Naive thymus-derived CD4-positive, alpha-beta T cell (primary cell): ENCODE measurements around the gene COL7A1. TPM values are rescaled to one million over a fixed set of nuclear protein-coding genes. Genes with fewer than 3 reads are reported as not detected.

Experiments
- ATAC-seq: fragments of 150-1000 bp; cut with Tn5 transposase; 2 replicates; pipeline ENCODE4 v1.10.0; 2021; ENCODE audit warnings: mild to moderate bottlenecking, moderate library complexity
- CTCF ChIA-PET: fragments of 350-600 bp; sonication (Branson Sonifier 250); formaldehyde crosslinking; loops from one replicate; lab custom pipeline; 2021; ENCODE audit warnings: antibody characterized with exemption; lab: Charles Lee
- POLR2A ChIA-PET: fragments of 350-600 bp; sonication (Branson Sonifier 250); formaldehyde crosslinking; loops from one replicate; lab custom pipeline; 2021; ENCODE audit warnings: antibody characterized with exemption, inconsistent platforms; lab: Charles Lee
- DNase-seq, 9 donors: peaks; one replicate each; pipeline versions ENCODE4 v3.0.0 to v3.0.0-alpha.2; 2020 to 2022; ENCODE audit warnings: mixed read lengths in 1 of 9
- H3K27ac ChIP-seq: one replicate; pipeline ENCODE4 v1.7.0; 2013; ENCODE audit warnings: mild to moderate bottlenecking, low read depth, low read length, moderate library complexity
- H3K27me3 ChIP-seq, 2 donors: one replicate each; pipeline ENCODE4 v1.7.0; 2013; ENCODE audit warnings: low read length in 2 of 2, mild to moderate bottlenecking in 2 of 2, moderate library complexity in 2 of 2; ENCODE audit not compliant: control insufficient read depth in 2 of 2, insufficient read depth in 2 of 2
- H3K36me3 ChIP-seq, 3 experiments: 1 replicate in 2 of 3; 2 replicates in 1 of 3; pipeline ENCODE4 v1.7.0; 2013; ENCODE audit warnings: low read length in 3 of 3, mild to moderate bottlenecking in 3 of 3, moderate library complexity in 1 of 3; ENCODE audit not compliant: insufficient read depth in 3 of 3, control insufficient read depth in 2 of 3
- H3K4me1 ChIP-seq, 2 donors: one replicate each; pipeline ENCODE4 v1.7.0; 2013; ENCODE audit warnings: low read length in 2 of 2, mild to moderate bottlenecking in 2 of 2, moderate library complexity in 1 of 2; ENCODE audit not compliant: control insufficient read depth in 2 of 2, insufficient read depth in 2 of 2
- H3K4me3 ChIP-seq: 2 replicates; pipeline ENCODE4 v1.7.0; 2013; ENCODE audit warnings: mild to moderate bottlenecking, low read length
- H3K9me3 ChIP-seq, 3 experiments: 1 replicate in 2 of 3; 2 replicates in 1 of 3; pipeline ENCODE4 v1.7.0; 2013; ENCODE audit warnings: low read length in 3 of 3; ENCODE audit not compliant: control insufficient read depth in 2 of 3
- H3K27ac Mint-ChIP-seq, 9 donors: one replicate each; pipeline ENCODE4 v1.8.0; 2020 to 2022; ENCODE audit warnings: mixed read lengths in 9 of 9, mild to moderate bottlenecking in 8 of 9, moderate library complexity in 5 of 9, inconsistent platforms in 2 of 9
- H3K27me3 Mint-ChIP-seq, 5 donors: one replicate each; pipeline ENCODE4 v1.8.0; 2021 to 2022; ENCODE audit warnings: mixed read lengths in 5 of 5, mild to moderate bottlenecking in 1 of 5
- H3K36me3 Mint-ChIP-seq, 5 donors: one replicate each; pipeline ENCODE4 v1.8.0; 2020 to 2022; ENCODE audit warnings: mixed read lengths in 5 of 5, mild to moderate bottlenecking in 3 of 5, inconsistent platforms in 1 of 5
- H3K4me1 Mint-ChIP-seq, 7 donors: one replicate each; pipeline ENCODE4 v1.8.0; 2020 to 2022; ENCODE audit warnings: mixed read lengths in 7 of 7, mild to moderate bottlenecking in 3 of 7, inconsistent platforms in 1 of 7
- H3K4me3 Mint-ChIP-seq, 10 donors: one replicate each; pipeline ENCODE4 v1.8.0; 2020 to 2022; ENCODE audit warnings: mild to moderate bottlenecking in 10 of 10, mixed read lengths in 10 of 10, moderate library complexity in 6 of 10, inconsistent platforms in 2 of 10
- H3K9me3 Mint-ChIP-seq, 11 donors: one replicate each; pipeline ENCODE4 v1.8.0; 2020 to 2022; ENCODE audit warnings: mixed read lengths in 11 of 11, mild to moderate bottlenecking in 4 of 11, inconsistent platforms in 1 of 11, moderate library complexity in 1 of 11
- intact Hi-C, 2 donors: fragments of 100-400 bp; cut with micrococcal nuclease; formaldehyde crosslinking; loops; one replicate each; pipeline ENCODE4 v1.15.1; 2023
- polyA plus RNA-seq, 2 donors: library from polyadenylated mRNA; unstranded; fragments of 300-500 nt; fragmentation: Illumina TruSeq; gene quantifications; one replicate each; pipeline ENCODE4 v1.2.3, GENCODE V29; 2021
- total RNA-seq, 6 experiments: library from RNA in 5 of 6; stranded (reverse) in 5 of 6; gene quantifications; 1 replicate in 5 of 6; 2 replicates in 1 of 6; pipeline ENCODE4 v1.2.3 and lab custom pipeline; 2021 to 2026

The COL7A1 gene
- total and polyA plus RNA-seq, 7 experiments from 2014 or later = 0.71 to 3.4 (median 1.2) TPM; not detected in 2

- H3K36me3 Mint-ChIP-seq = peaks cover 0 to 3% (median 0%) of the 10 kb centered on the region in 5 donors
- H3K4me3 Mint-ChIP-seq = peak overlapping the region in 1 of 10 donors; percentile 31
- no peaks in the 10 kb centered on the region for H3K36me3 ChIP-seq
- intact Hi-C loops = no loop called here
- H3K27me3 ChIP-seq = no peaks in the 10 kb centered on the region
- H3K27ac Mint-ChIP-seq = no peak overlapping the region
- ChIA-PET POLR2A (no interaction called here), CTCF (no interaction called here)
- no peaks in the 10 kb centered on the region for H3K4me1 ChIP-seq
- H3K27ac ChIP-seq = no peak overlapping the region
- ATAC-seq (no peak), DNase-seq (no peak)
- H3K4me3 ChIP-seq = no peak overlapping the region
- peaks cover 15 to 40% (median 27%) of the 10 kb centered on the region in 5 donors for H3K27me3 Mint-ChIP-seq
- peaks cover 0 to 11% (median 0%) of the 10 kb centered on the region in 7 donors for H3K4me1 Mint-ChIP-seq
- peaks cover 0 to 1% (median 0%) of the 10 kb centered on the region in 11 donors for H3K9me3 Mint-ChIP-seq
- H3K9me3 ChIP-seq = no peaks in the 10 kb centered on the region
Observed at GRCh38 chr3:48588230-48588629, 6.9 kb downstream of the COL7A1 start.

DNA sequence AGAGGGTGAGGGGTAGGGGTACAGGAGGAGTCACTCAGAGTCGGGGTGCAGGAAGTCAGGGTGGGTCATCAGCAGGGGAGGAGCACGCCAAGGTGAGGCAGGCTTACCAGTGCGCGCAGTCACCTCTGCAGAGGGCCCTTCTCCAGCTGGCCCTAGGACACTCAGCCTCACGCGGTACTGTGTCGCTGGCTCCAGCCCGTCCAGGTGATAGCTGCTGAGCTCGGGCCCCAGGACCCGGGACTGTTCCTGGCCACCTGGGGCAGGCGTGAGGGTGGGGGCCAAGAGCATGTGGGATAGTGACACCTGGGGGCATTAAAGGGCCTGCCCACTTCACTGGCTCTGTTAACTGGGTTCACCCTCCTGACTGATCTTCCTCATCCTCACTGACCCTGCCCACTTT lies 7.4 kb downstream of the COL7A1 start:
- Mint-ChIP-seq H3K9me3 (peaks cover 0 to 1% (median 0%) of the 10 kb centered on the region in 11 donors), H3K27me3 (peaks cover 15 to 34% (median 23%) of the 10 kb centered on the region in 5 donors), H3K36me3 (peaks cover 0 to 3% (median 0%) of the 10 kb centered on the region in 5 donors), H3K4me3 (peak overlapping the region in 1 of 10 donors; percentile 31), H3K4me1 (peaks cover 0 to 11% (median 0%) of the 10 kb centered on the region in 7 donors), H3K27ac (no peak overlapping the region)
- CTCF ChIA-PET = no interaction called here
- Histone ChIP-seq H3K9me3 (no peaks in the 10 kb centered on the region), H3K27me3 (no peaks in the 10 kb centered on the region), H3K27ac (no peak overlapping the region), H3K4me3 (no peak overlapping the region), H3K36me3 (no peaks in the 10 kb centered on the region), H3K4me1 (no peaks in the 10 kb centered on the region)
- no peak for ATAC-seq
- DNase-seq = no peak
- POLR2A ChIA-PET = no interaction called here
- intact Hi-C loops = no loop called here

- no peak overlapping the region for H3K27ac Mint-ChIP-seq
- intact Hi-C loops = no loop called here
- Histone ChIP-seq H3K27ac (no peak overlapping the region), H3K4me1 (no peaks in the 10 kb centered on the region), H3K27me3 (no peaks in the 10 kb centered on the region), H3K4me3 (no peak overlapping the region), H3K36me3 (no peaks in the 10 kb centered on the region), H3K9me3 (no peaks in the 10 kb centered on the region)
- H3K36me3 Mint-ChIP-seq = no peaks in the 10 kb centered on the region
- H3K4me1 Mint-ChIP-seq = peaks cover 0 to 11% (median 0%) of the 10 kb centered on the region in 7 donors
- ChIA-PET POLR2A (no interaction called here), CTCF (no interaction called here)
- peaks cover 6 to 25% (median 16%) of the 10 kb centered on the region in 5 donors for H3K27me3 Mint-ChIP-seq
- H3K9me3 Mint-ChIP-seq = no peaks in the 10 kb centered on the region
- DNase-seq = no peak
- no peak overlapping the region for H3K4me3 Mint-ChIP-seq
- ATAC-seq = no peak
Observed at GRCh38 chr3:48585411-48585810, 9.7 kb downstream of the COL7A1 start.

- no peak overlapping the region for H3K4me3 ChIP-seq
- no peak overlapping the region for H3K27ac Mint-ChIP-seq
- CTCF ChIA-PET = no interaction called here
Observed at GRCh38 chr3:48584836-48585235, 10.3 kb downstream of the COL7A1 start.

DNA sequence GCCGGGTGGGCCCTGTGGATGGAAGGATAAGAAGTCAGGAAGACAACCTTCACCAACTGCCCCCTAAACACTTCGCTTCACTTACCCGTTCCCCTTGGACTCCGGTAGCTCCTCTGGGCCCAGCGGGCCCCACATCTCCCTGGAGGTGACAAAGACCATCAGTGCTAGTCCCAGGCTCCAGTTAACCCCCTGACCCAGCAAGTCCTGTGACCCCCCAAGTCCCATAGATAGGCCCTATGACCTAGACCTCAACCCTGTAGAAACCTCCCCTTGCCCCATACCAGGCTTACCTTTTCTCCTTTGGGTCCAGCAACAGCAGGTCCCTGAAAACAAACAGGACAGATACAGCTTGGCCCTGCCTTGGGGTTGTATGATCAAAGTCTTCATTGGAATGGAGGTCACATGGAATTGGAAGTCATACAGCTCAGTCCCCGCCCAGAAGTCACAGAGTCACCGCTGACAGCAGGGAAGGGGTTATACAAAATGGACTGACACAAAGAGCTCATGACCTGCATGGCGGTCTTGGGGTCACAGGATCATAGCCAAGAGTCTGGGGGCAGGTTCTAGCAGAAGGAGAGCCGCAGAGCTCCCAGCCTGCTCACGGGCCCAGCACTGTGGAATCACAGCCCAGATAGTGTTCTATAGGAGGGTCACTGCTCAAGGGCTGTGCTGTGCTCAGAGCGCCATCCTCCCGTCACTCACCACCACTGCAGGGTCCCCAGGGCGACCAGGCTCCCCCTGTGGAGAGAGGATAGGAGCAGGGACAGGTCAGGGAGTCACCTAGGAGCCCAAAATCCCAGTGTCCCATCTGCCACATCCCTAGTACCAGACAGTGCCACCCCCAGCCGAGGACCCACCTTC lies 13.3 kb downstream of the COL7A1 start:
- H3K27me3 ChIP-seq = no peaks in the 10 kb centered on the region
- peak overlapping the region in 1 of 10 donors; percentile 8 for H3K4me3 Mint-ChIP-seq
- no peaks in the 10 kb centered on the region for H3K27me3 Mint-ChIP-seq
- no peaks in the 10 kb centered on the region for H3K36me3 ChIP-seq
- H3K4me1 Mint-ChIP-seq = no peaks in the 10 kb centered on the region
- H3K9me3 ChIP-seq = no peaks in the 10 kb centered on the region
- no peak overlapping the region for H3K4me3 ChIP-seq
- POLR2A ChIA-PET = no interaction called here
- H3K27ac ChIP-seq = no peak overlapping the region
- no peak for DNase-seq
- CTCF ChIA-PET = no interaction called here
- no peaks in the 10 kb centered on the region for H3K4me1 ChIP-seq
- no peaks in the 10 kb centered on the region for H3K36me3 Mint-ChIP-seq
- no peak for ATAC-seq
- peaks cover 0 to 1% (median 0%) of the 10 kb centered on the region in 11 donors for H3K9me3 Mint-ChIP-seq
- intact Hi-C loops = no loop called here
- H3K27ac Mint-ChIP-seq = peak overlapping the region in 1 of 9 donors; percentile 41

More at GRCh38 chr3:48584836-48585235, 10.3 kb downstream of the COL7A1 start:
- POLR2A ChIA-PET = no interaction called here
- intact Hi-C loops = no loop called here
- Histone ChIP-seq H3K4me1 (no peaks in the 10 kb centered on the region), H3K27ac (no peak overlapping the region), H3K36me3 (no peaks in the 10 kb centered on the region), H3K9me3 (no peaks in the 10 kb centered on the region), H3K27me3 (no peaks in the 10 kb centered on the region)
- DNase-seq = no peak
- no peak for ATAC-seq
- Mint-ChIP-seq H3K4me1 (peaks cover 0 to 9% (median 0%) of the 10 kb centered on the region in 7 donors), H3K4me3 (no peak overlapping the region), H3K27me3 (peaks cover 6 to 23% (median 14%) of the 10 kb centered on the region in 5 donors), H3K9me3 (peaks cover 0 to 1% (median 0%) of the 10 kb centered on the region in 11 donors), H3K36me3 (no peaks in the 10 kb centered on the region)

DNA sequence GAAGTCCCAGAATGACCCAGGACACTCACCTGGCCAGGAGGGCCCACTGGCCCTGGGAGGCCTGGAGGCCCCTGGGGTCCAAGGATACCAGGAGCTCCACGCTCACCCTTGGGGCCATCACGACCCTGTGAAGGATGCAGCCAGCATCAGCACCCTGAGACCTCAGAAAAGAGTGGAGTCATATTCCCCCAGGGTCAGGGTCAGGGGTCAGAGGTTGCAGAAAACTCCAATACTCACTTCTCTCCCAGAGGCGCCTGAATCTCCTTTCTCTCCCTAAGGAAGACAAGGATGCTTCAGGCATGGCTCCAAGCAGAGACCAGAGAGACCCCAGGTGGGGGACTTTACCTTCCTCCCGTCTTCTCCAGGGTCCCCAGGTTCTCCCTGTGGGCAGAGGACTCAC lies 18.5 kb downstream of the COL7A1 start:
- DNase-seq (no peak), ATAC-seq (no peak)
- Histone ChIP-seq H3K4me3 (no peak overlapping the region), H3K36me3 (no peaks in the 10 kb centered on the region), H3K4me1 (no peaks in the 10 kb centered on the region), H3K27ac (no peak overlapping the region), H3K9me3 (no peaks in the 10 kb centered on the region), H3K27me3 (no peaks in the 10 kb centered on the region)
- H3K4me1 Mint-ChIP-seq = no peaks in the 10 kb centered on the region
- peaks cover 0 to 2% (median 0%) of the 10 kb centered on the region in 11 donors for H3K9me3 Mint-ChIP-seq
- H3K4me3 Mint-ChIP-seq = no peak overlapping the region
- H3K27me3 Mint-ChIP-seq = no peaks in the 10 kb centered on the region
- ChIA-PET CTCF (no interaction called here), POLR2A (no interaction called here)
- H3K36me3 Mint-ChIP-seq = no peaks in the 10 kb centered on the region
- no peak overlapping the region for H3K27ac Mint-ChIP-seq
- intact Hi-C loops = no loop called here
